Keratinocyte (primary cell): Measurements from ENCODE around the gene KREMEN2. TPM values are rescaled to one million over a fixed set of nuclear protein-coding genes. Genes with fewer than 3 reads are reported as not detected.

Experiments
- DNase-seq: peaks from one replicate; pipeline ENCODE4 v3.0.0-alpha.2; 2011; ENCODE audit warnings: low read depth, missing footprints, low spot score
- FAIRE-seq: peaks from 2 replicates; lab custom pipeline; 2011; peaks lifted over from hg19 to GRCh38; lab: Jason Lieb, UNC
- H2AFZ ChIP-seq: 2 replicates; pipeline ENCODE4 v1.6.0; 2012; ENCODE audit warnings: low read length, control low read depth, inconsistent platforms; ENCODE audit not compliant: control insufficient read depth
- H3K27ac ChIP-seq: 2 replicates; pipeline ENCODE4 v1.5.1; 2011; ENCODE audit warnings: low read length; ENCODE audit not compliant: control insufficient read depth, insufficient read depth
- H3K27me3 ChIP-seq: 3 replicates; pipeline ENCODE4 v1.6.0; 2011; ENCODE audit warnings: low read length; ENCODE audit not compliant: control insufficient read depth, insufficient read depth; ENCODE audit errors: extremely low read depth
- H3K36me3 ChIP-seq, 2 experiments: 2 replicates in 1 of 2; 3 replicates in 1 of 2; pipeline ENCODE4 v1.5.1; 2011; ENCODE audit warnings: low read length in 2 of 2, mild to moderate bottlenecking in 1 of 2; ENCODE audit not compliant: control insufficient read depth in 2 of 2, insufficient read depth in 2 of 2; ENCODE audit errors: extremely low read depth in 1 of 2
- H3K4me1 ChIP-seq: 3 replicates; pipeline ENCODE4 v1.5.1; 2011; ENCODE audit warnings: low read length; ENCODE audit not compliant: control insufficient read depth, insufficient read depth; ENCODE audit errors: extremely low read depth
- H3K4me2 ChIP-seq: 3 replicates; pipeline ENCODE4 v1.6.0; 2011; ENCODE audit warnings: low read depth, low read length; ENCODE audit not compliant: control insufficient read depth, insufficient read depth; ENCODE audit errors: extremely low read depth
- H3K4me3 ChIP-seq, 3 experiments: fragments of 200-600 bp in 1 of 3; sonication (generic) in 1 of 3; 2 replicates in 2 of 3; 3 replicates in 1 of 3; pipeline ENCODE4 v1.5.1; 2011 to 2016; ENCODE audit warnings: low read length in 3 of 3, mild to moderate bottlenecking in 3 of 3, control low read depth in 2 of 3, inconsistent platforms in 1 of 3, low read depth in 1 of 3, mixed read lengths in 1 of 3, mixed run types in 1 of 3, moderate library complexity in 1 of 3; ENCODE audit not compliant: control insufficient read depth in 2 of 3, insufficient read depth in 2 of 3; ENCODE audit errors: extremely low read depth in 1 of 3
- H3K79me2 ChIP-seq: 2 replicates; pipeline ENCODE4 v1.6.0; 2012; ENCODE audit warnings: low read length; ENCODE audit not compliant: control insufficient read depth, insufficient read depth
- H3K9ac ChIP-seq: 3 replicates; pipeline ENCODE4 v1.6.0; 2011; ENCODE audit warnings: low read length; ENCODE audit not compliant: control insufficient read depth, insufficient read depth; ENCODE audit errors: extremely low read depth
- H3K9me1 ChIP-seq: 3 replicates; pipeline ENCODE4 v1.6.0; 2011; ENCODE audit warnings: low read length; ENCODE audit not compliant: control insufficient read depth, insufficient read depth; ENCODE audit errors: extremely low read depth
- H3K9me3 ChIP-seq: 2 replicates; pipeline ENCODE4 v1.5.1; 2012; ENCODE audit warnings: low read depth, low read length; ENCODE audit not compliant: control insufficient read depth
- H4K20me1 ChIP-seq: 3 replicates; pipeline ENCODE4 v1.6.0; 2011; ENCODE audit warnings: low read length; ENCODE audit not compliant: control insufficient read depth, insufficient read depth; ENCODE audit errors: extremely low read depth
- CTCF ChIP-seq, 3 experiments: IDR thresholded peaks in 1 of 3; conservative IDR thresholded peaks in 1 of 3; optimal IDR thresholded peaks in 1 of 3; 2 replicates in 2 of 3; 3 replicates in 1 of 3; pipeline versions ENCODE3 to v1.5.1; 2011; ENCODE audit warnings: low read length in 3 of 3, mild to moderate bottlenecking in 3 of 3, moderate library complexity in 2 of 3, control low read depth in 1 of 3, inconsistent platforms in 1 of 3; ENCODE audit not compliant: insufficient read depth in 2 of 3; ENCODE audit errors: extremely low read depth in 1 of 3
- EZH2 ChIP-seq: IDR thresholded peaks from one replicate; pipeline ENCODE4 v1.6.1; 2012; ENCODE audit warnings: inconsistent platforms, mild to moderate bottlenecking, low read length, moderate library complexity
- dilution Hi-C: fragments of 300-500 bp; cut with MboI; formaldehyde crosslinking; loops from one replicate; pipeline ENCODE4 v1.7.0; 2020; ENCODE audit warnings: low sequenced_read_pairs; ENCODE audit not compliant: extremely low pct_ligation_motif_present
- polyA plus RNA-seq, 5 experiments: library from polyadenylated mRNA; depleted of rRNA in 3 of 5; stranded (reverse) in 3 of 5; stranded (forward) in 1 of 5; unstranded in 1 of 5; fragments of >200 nt; gene quantifications; 1 replicate in 1 of 5; 2 replicates in 3 of 5; 3 replicates in 1 of 5; pipeline versions ENCODE4 v1.2.1 to v1.2.3, GENCODE V29; 2011 to 2012; ENCODE audit warnings: missing spikeins in 2 of 5, low read depth in 1 of 5, low replicate concordance in 1 of 5

KREMEN2 gene
- polyA plus RNA-seq, 1 donor (not counting 4 experiments of a cell fraction or from before 2014, with no cell fraction given) = 3.3 TPM

- H4K20me1 ChIP-seq = no peaks in the 10 kb centered on the region
- no peak overlapping the region for H2AFZ ChIP-seq
- no peak overlapping the region for H3K27ac ChIP-seq
- no peak overlapping the region for H3K4me3 ChIP-seq
- H3K4me2 ChIP-seq = no peak overlapping the region
- peaks cover 20% of the 10 kb centered on the region for H3K4me1 ChIP-seq
- H3K9ac ChIP-seq = no peak overlapping the region
- no peak for FAIRE-seq
- no peak for DNase-seq
- TF ChIP-seq EZH2 = no peak
- no peak for TF ChIP-seq CTCF (optimal IDR thresholded peaks at IDR 0.05 in 1 of 3, IDR thresholded peaks at IDR 0.05 in 1 of 3, conservative IDR thresholded peaks at IDR 0.05 in 1 of 3; ENCODE audit: extremely low read depth in 1 of 3, insufficient read depth in 2 of 3, low read length in 3 of 3)
- no peaks in the 10 kb centered on the region for H3K9me3 ChIP-seq
- dilution Hi-C loops = no loop called here
- H3K79me2 ChIP-seq = peaks cover 6% of the 10 kb centered on the region
- H3K27me3 ChIP-seq = no peaks in the 10 kb centered on the region
- H3K36me3 ChIP-seq = peaks cover 5 to 21% of the 10 kb centered on the region in 2 experiments
- no peaks in the 10 kb centered on the region for H3K9me1 ChIP-seq
Observed at GRCh38 chr16:2928796-2929195, 35.3 kb upstream of the KREMEN2 start.

GRCh38 chr16:2929693-2930092 lies 34.4 kb upstream of the KREMEN2 start:
- Histone ChIP-seq H2AFZ (no peak overlapping the region), H3K9me1 (no peaks in the 10 kb centered on the region), H3K4me1 (peaks cover 14% of the 10 kb centered on the region), H3K4me3 (no peak overlapping the region), H3K9me3 (no peaks in the 10 kb centered on the region), H3K36me3 (peaks cover 5 to 28% of the 10 kb centered on the region in 2 experiments), H3K9ac (no peak overlapping the region), H3K27me3 (no peaks in the 10 kb centered on the region), H3K4me2 (no peak overlapping the region), H3K79me2 (peaks cover 2% of the 10 kb centered on the region), H4K20me1 (peaks cover 2% of the 10 kb centered on the region), H3K27ac (no peak overlapping the region)
- DNase-seq (no peak), FAIRE-seq (no peak)
- dilution Hi-C loops = no loop called here
- TF ChIP-seq EZH2 (no peak), CTCF (optimal IDR thresholded peaks at IDR 0.05 in 1 of 3, IDR thresholded peaks at IDR 0.05 in 1 of 3, conservative IDR thresholded peaks at IDR 0.05 in 1 of 3; ENCODE audit: extremely low read depth in 1 of 3, insufficient read depth in 2 of 3, low read length in 3 of 3) (no peak)
